ENCODE data around the gene GNA12.

DNA sequence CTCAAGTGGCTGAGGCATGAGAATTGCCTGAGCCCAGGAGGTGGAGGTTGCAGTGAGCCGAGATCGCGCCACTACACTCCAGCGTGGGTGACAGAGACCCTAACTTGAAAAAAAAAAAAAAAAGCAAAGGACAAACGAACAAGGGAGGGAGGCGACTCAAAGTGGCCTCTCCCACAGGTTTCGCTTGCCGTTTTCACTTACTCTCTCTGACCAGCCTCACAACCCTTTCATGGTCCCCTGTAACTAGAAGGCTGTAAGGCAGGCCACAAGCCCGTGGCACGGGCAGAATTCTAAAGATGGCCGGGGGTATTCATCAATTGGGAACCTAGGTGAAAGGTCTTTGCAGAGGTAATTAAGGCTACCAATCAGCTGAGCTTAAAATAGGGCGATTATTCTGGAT lies 25.5 kb downstream of the GNA12 start:
- no peak for TF ChIP-seq POLR2A (IDR thresholded peaks at IDR 0.05; ENCODE audit: low read depth, low read length)
- no peak for TF ChIP-seq SPI1 (IDR thresholded peaks at IDR 0.05; ENCODE audit: low read depth, low read length)
- no peak for TF ChIP-seq POLR2AphosphoS5 (IDR thresholded peaks at IDR 0.05; ENCODE audit: low read depth, low read length)
- no peak for TF ChIP-seq POU2F2 (IDR thresholded peaks at IDR 0.05; ENCODE audit: low read depth, low read length)
- TF ChIP-seq TAF1 (IDR thresholded peaks at IDR 0.05; ENCODE audit: low read depth, low read length): no peak

Measured in GM12891 (cell line).